WTC11 (cell line): ENCODE results near the gene MAFB. TPM values are rescaled to one million over a fixed set of nuclear protein-coding genes. Genes with fewer than 3 reads are reported as not detected.

Experiments
- ATAC-seq: fragments of 200-7000 bp; cut with Tn5 transposase; 2 replicates; pipeline ENCODE4 v1.10.0; 2021; ENCODE audit warnings: mild to moderate bottlenecking, moderate library complexity
- CTCF ChIA-PET: fragments of 300-600 bp; sonication (Branson Sonifier 250); formaldehyde crosslinking; loops from one replicate; lab custom pipeline; 2021; ENCODE audit warnings: antibody characterized with exemption; lab: Charles Lee
- POLR2A ChIA-PET: fragments of 350-600 bp; sonication (Branson Sonifier 250); formaldehyde crosslinking; loops from one replicate; lab custom pipeline; 2021; ENCODE audit warnings: antibody characterized with exemption; lab: Charles Lee
- DNase-seq: peaks from one replicate; pipeline ENCODE4 v3.0.0; 2021; ENCODE audit warnings: low spot score
- H3K27ac Mint-ChIP-seq: 2 replicates; pipeline ENCODE4 v1.8.0; 2021; ENCODE audit warnings: mixed read lengths
- H3K27me3 Mint-ChIP-seq: 2 replicates; pipeline ENCODE4 v1.8.0; 2021; ENCODE audit warnings: low read depth, mild to moderate bottlenecking, moderate library complexity, mixed read lengths
- H3K36me3 Mint-ChIP-seq: 2 replicates; pipeline ENCODE4 v1.8.0; 2021; ENCODE audit warnings: mixed read lengths
- H3K4me1 Mint-ChIP-seq: 2 replicates; pipeline ENCODE4 v1.8.0; 2022; ENCODE audit warnings: mixed read lengths
- H3K4me3 Mint-ChIP-seq: 2 replicates; pipeline ENCODE4 v1.8.0; 2021; ENCODE audit warnings: mild to moderate bottlenecking, moderate library complexity, mixed read lengths
- H3K9me3 Mint-ChIP-seq: 2 replicates; pipeline ENCODE4 v1.8.0; 2021; ENCODE audit warnings: mixed read lengths
- ATF1 ChIP-seq: sonication (generic); formaldehyde crosslinking; IDR thresholded peaks from 2 replicates; pipeline ENCODE4 v1.8.1; 2023; ENCODE audit warnings: mild to moderate bottlenecking, moderate library complexity, missing genetic modification reagents
- CREM ChIP-seq: sonication (generic); formaldehyde crosslinking; IDR thresholded peaks from 2 replicates; pipeline ENCODE4 v1.8.1; 2022; ENCODE audit warnings: mild to moderate bottlenecking, missing genetic modification reagents, moderate library complexity
- FOXP1 ChIP-seq: sonication (generic); formaldehyde crosslinking; IDR thresholded peaks from 2 replicates; pipeline ENCODE4 v1.8.0; 2022; ENCODE audit warnings: missing genetic modification reagents, mild to moderate bottlenecking, moderate library complexity, borderline replicate concordance
- GABPB1 ChIP-seq: sonication (generic); formaldehyde crosslinking; IDR thresholded peaks from 2 replicates; pipeline ENCODE4 v1.8.1; 2023; ENCODE audit warnings: mild to moderate bottlenecking, missing genetic modification reagents
- KAT7 ChIP-seq: sonication (generic); formaldehyde crosslinking; IDR thresholded peaks from 2 replicates; pipeline ENCODE4 v1.8.1; 2023; ENCODE audit warnings: missing genetic modification reagents, mild to moderate bottlenecking, borderline replicate concordance
- MLX ChIP-seq: sonication (generic); formaldehyde crosslinking; IDR thresholded peaks from 2 replicates; pipeline ENCODE4 v1.8.1; 2023; ENCODE audit warnings: mild to moderate bottlenecking, missing genetic modification reagents, moderate library complexity
- MYBL2 ChIP-seq: sonication (generic); formaldehyde crosslinking; IDR thresholded peaks from 2 replicates; pipeline ENCODE4 v1.8.1; 2023; ENCODE audit warnings: mild to moderate bottlenecking, moderate library complexity, missing genetic modification reagents
- NFE2L1 ChIP-seq: sonication (generic); formaldehyde crosslinking; IDR thresholded peaks from 2 replicates; pipeline ENCODE4 v1.8.1; 2023; ENCODE audit warnings: missing genetic modification reagents
- SP1 ChIP-seq: sonication (generic); formaldehyde crosslinking; conservative IDR thresholded peaks from 2 replicates; pipeline ENCODE4 v1.8.1; 2022; ENCODE audit warnings: missing genetic modification reagents
- TCF7 ChIP-seq: sonication (generic); formaldehyde crosslinking; IDR thresholded peaks from 2 replicates; pipeline ENCODE4 v1.8.0; 2022; ENCODE audit warnings: mild to moderate bottlenecking, low read depth, missing genetic modification reagents, moderate library complexity
- TEAD1 ChIP-seq: sonication (generic); formaldehyde crosslinking; IDR thresholded peaks from 2 replicates; pipeline ENCODE4 v1.8.0; 2022; ENCODE audit warnings: mild to moderate bottlenecking, missing genetic modification reagents
- ZBTB21 ChIP-seq: sonication (generic); formaldehyde crosslinking; IDR thresholded peaks from 2 replicates; pipeline ENCODE4 v1.8.1; 2023; ENCODE audit warnings: mild to moderate bottlenecking, missing genetic modification reagents, borderline replicate concordance
- ZNF121 ChIP-seq: sonication (generic); formaldehyde crosslinking; IDR thresholded peaks from 2 replicates; pipeline ENCODE4 v1.8.0; 2023; ENCODE audit warnings: missing genetic modification reagents
- ZNF219 ChIP-seq: sonication (generic); formaldehyde crosslinking; IDR thresholded peaks from 2 replicates; pipeline ENCODE4 v1.8.0; 2023; ENCODE audit warnings: missing genetic modification reagents, mild to moderate bottlenecking, borderline replicate concordance
- ZNF396 ChIP-seq: fragments of 250-450 bp; sonication (Bioruptor Pico); IDR thresholded peaks from 2 replicates; pipeline ENCODE4 v1.8.0; 2021; ENCODE audit warnings: mild to moderate bottlenecking, moderate library complexity, borderline replicate concordance
- total RNA-seq: library from RNA; stranded (reverse); gene quantifications from 3 replicates; pipeline ENCODE4 v1.2.3, GENCODE V29; 2021
- TF ChIP-seq, protein P1 (sequence below): fragments of 250-450 bp; sonication (Bioruptor Pico); IDR thresholded peaks from 2 replicates; pipeline ENCODE4 v2.1.2; 2022; ENCODE audit warnings: mild to moderate bottlenecking, moderate library complexity
- TF ChIP-seq, protein P2 (sequence below): sonication (generic); formaldehyde crosslinking; IDR thresholded peaks from 2 replicates; pipeline ENCODE4 v1.8.1; 2023; ENCODE audit warnings: mild to moderate bottlenecking, moderate library complexity, missing genetic modification reagents

MAFB gene
- total RNA-seq, 1 experiment from 2014 or later, result 5.3 TPM

- TF ChIP-seq NFE2L1 (CRISPR knock-in tag) (no peak), KAT7 (CRISPR knock-in tag) (no peak), FOXP1 (CRISPR knock-in tag) (no peak), GABPB1 (no peak), CREM (CRISPR knock-in tag) (no peak), ZNF121 (CRISPR knock-in tag) (no peak), ZNF396 (CRISPR knock-in tag) (no peak), ZBTB21 (no peak), SP1 (CRISPR knock-in tag) (no peak), MLX (CRISPR knock-in tag) (no peak), TCF7 (CRISPR knock-in tag) (no peak), ZNF219 (CRISPR knock-in tag) (no peak), MYBL2 (CRISPR knock-in tag) (no peak)
- no peak overlapping the region for H3K27ac Mint-ChIP-seq
- peaks cover 33% of the 10 kb centered on the region for H3K4me1 Mint-ChIP-seq
- no peaks in the 10 kb centered on the region for H3K9me3 Mint-ChIP-seq
- H3K27me3 Mint-ChIP-seq, result peaks cover 86% of the 10 kb centered on the region
- no peak for ATAC-seq
- no peak overlapping the region for H3K4me3 Mint-ChIP-seq
- POLR2A ChIA-PET, result no interaction called here
- CTCF ChIA-PET, result interaction anchor here (1.3 to 1.5 kb wide), 2 partner anchors 9 to 851 kb away, joined by 4 read pairs; no protein-coding TSS in a partner anchor
- no peak for DNase-seq
- H3K36me3 Mint-ChIP-seq, result peaks cover 3% of the 10 kb centered on the region
Observed at GRCh38 chr20:40681165-40681564, 7.9 kb downstream of the MAFB start.

DNA sequence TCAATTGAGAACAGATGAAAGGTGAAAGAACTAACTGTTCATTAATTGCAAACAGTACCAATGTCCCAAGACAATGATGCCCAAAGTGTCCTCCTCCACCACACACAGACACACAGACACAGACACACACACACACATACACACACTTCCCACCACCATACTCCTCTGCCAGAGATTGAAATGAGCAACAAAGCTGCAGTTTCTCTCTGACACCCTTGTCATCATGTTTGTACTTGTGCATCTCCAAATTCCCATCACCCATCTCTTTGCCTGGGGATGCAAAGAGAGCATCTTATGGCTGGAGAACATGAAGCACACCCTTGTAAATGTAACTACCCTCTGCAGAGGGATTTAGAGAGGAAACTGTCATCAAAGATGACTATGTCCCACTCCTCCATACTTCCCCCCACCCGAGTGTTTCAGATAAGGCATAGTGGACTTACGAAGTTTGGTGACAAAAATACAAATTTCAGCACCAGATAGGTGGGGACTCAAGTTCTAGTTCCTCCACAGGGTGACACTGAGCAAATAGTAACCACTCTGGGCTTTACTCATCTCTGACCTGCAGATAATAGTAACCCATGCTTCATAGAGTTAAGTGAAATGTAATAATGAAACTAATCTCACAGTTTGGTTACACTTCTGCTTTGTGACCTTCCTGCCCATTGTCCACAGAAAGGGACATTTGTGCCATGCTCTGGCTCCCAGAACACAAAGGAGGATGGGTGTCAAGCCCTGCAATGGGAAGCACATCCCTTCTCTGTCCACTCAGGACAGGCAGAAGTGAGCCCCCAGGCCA, 8.7 kb downstream of the MAFB start:
- DNase-seq, result no peak
- peaks cover 33% of the 10 kb centered on the region for H3K4me1 Mint-ChIP-seq

GRCh38 chr20:40679184-40679583, 9.9 kb downstream of the MAFB start:
- ChIA-PET POLR2A (no interaction called here), CTCF (no interaction called here)
- Mint-ChIP-seq H3K4me3 (no peak overlapping the region), H3K27me3 (peaks cover 66% of the 10 kb centered on the region), H3K36me3 (no peaks in the 10 kb centered on the region), H3K27ac (no peak overlapping the region), H3K9me3 (no peaks in the 10 kb centered on the region), H3K4me1 (peaks cover 32% of the 10 kb centered on the region)
- ATAC-seq (no peak), DNase-seq (no peak)
- no peak for TF ChIP-seq TEAD1 (CRISPR knock-in tag)
- TF ChIP-seq, protein P1, sequence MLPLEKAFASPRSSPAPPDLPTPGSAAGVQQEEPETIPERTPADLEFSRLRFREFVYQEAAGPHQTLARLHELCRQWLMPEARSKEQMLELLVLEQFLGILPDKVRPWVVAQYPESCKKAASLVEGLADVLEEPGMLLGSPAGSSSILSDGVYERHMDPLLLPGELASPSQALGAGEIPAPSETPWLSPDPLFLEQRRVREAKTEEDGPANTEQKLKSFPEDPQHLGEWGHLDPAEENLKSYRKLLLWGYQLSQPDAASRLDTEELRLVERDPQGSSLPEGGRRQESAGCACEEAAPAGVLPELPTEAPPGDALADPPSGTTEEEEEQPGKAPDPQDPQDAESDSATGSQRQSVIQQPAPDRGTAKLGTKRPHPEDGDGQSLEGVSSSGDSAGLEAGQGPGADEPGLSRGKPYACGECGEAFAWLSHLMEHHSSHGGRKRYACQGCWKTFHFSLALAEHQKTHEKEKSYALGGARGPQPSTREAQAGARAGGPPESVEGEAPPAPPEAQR, result no peak

More for the DNA sequence above, 8.7 kb downstream of the MAFB start:
- Mint-ChIP-seq H3K4me3 (no peak overlapping the region), H3K27ac (no peak overlapping the region), H3K27me3 (peaks cover 78% of the 10 kb centered on the region), H3K9me3 (no peaks in the 10 kb centered on the region), H3K36me3 (peaks cover 3% of the 10 kb centered on the region; the same call in 1 of the 2 replicates)
- ATAC-seq, result no peak
- TF ChIP-seq ATF1 (CRISPR knock-in tag), result no peak
- TF ChIP-seq, protein P2, sequence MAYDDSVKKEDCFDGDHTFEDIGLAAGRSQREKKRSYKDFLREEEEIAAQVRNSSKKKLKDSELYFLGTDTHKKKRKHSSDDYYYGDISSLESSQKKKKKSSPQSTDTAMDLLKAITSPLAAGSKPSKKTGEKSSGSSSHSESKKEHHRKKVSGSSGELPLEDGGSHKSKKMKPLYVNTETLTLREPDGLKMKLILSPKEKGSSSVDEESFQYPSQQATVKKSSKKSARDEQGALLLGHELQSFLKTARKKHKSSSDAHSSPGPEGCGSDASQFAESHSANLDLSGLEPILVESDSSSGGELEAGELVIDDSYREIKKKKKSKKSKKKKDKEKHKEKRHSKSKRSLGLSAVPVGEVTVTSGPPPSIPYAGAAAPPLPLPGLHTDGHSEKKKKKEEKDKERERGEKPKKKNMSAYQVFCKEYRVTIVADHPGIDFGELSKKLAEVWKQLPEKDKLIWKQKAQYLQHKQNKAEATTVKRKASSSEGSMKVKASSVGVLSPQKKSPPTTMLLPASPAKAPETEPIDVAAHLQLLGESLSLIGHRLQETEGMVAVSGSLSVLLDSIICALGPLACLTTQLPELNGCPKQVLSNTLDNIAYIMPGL, result no peak
- CTCF ChIA-PET, result interaction anchor here (1.5 kb wide), 1 partner anchor 9 kb away, joined by 4 read pairs; no protein-coding TSS in a partner anchor
- POLR2A ChIA-PET, result no interaction called here
